ENCODE data around the gene IMPG2. TPM values are rescaled to one million over a fixed set of nuclear protein-coding genes. Genes with fewer than 3 reads are reported as not detected.

IMPG2 gene
- total RNA-seq, 1 experiment from 2014 or later = 0.13 TPM

DNA sequence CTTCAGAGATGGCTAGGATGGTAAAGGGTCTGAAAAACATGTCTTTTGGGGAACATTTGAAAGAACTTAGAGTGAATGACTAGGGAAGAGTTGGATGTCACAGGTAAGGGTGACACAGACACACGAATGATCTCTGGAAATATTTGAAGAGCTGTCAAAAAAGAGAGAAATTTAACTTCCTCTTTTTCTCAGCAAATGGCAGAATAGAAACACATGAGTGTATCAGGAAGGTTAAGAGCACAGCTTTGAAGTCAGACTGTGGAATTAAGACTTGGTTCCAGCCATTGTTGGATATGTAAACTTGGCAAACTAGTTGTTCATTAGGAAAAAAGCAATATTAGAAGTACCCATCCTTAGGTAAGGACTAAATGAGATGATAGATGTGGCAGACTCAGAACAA lies 117.7 kb downstream of the IMPG2 start:
- peaks cover 8% of the 10 kb centered on the region for H3K4me1 ChIP-seq (ENCODE audit: insufficient read depth, low read length, poor library complexity, severe bottlenecking)
- H3K27me3 ChIP-seq (replicated peaks; ENCODE audit: insufficient read depth, low read depth, low read length, poor library complexity) = no peaks in the 10 kb centered on the region
- TF ChIP-seq EZH2 (IDR thresholded peaks at IDR 0.05; ENCODE audit: borderline replicate concordance, low read depth, low read length, poor library complexity, severe bottlenecking) (no peak), CTCF (conservative IDR thresholded peaks at IDR 0.05; ENCODE audit: low read depth, low read length) (no peak)
- H3K4me3 ChIP-seq (ENCODE audit: low read depth, low read length, poor library complexity, severe bottlenecking) = no peak overlapping the region
- ChIA-PET CTCF (no interaction called here), POLR2A (ENCODE audit: low non-redundant PET) (no interaction called here)
- H3K27ac ChIP-seq (ENCODE audit: low read depth, low read length, poor library complexity, severe bottlenecking) = no peak overlapping the region
- H3K9me3 ChIP-seq (ENCODE audit: low read depth, low read length, poor library complexity, severe bottlenecking) = no peaks in the 10 kb centered on the region
- intact Hi-C loops (cut with micrococcal nuclease; ENCODE audit: unreplicated experiment) = no loop called here
- DNase-seq (ENCODE audit: low spot score) = no peak
- no TSS peak for BruUV-seq (replicated peaks)
- H3K36me3 ChIP-seq (ENCODE audit: insufficient read depth, low read length, poor library complexity, severe bottlenecking) = no peaks in the 10 kb centered on the region

GRCh38 chr3:101200461-101200860 lies 119.9 kb downstream of the IMPG2 start:
- TF ChIP-seq EZH2 (IDR thresholded peaks at IDR 0.05; ENCODE audit: borderline replicate concordance, low read depth, low read length, poor library complexity, severe bottlenecking) = no peak
- no peak for TF ChIP-seq CTCF (conservative IDR thresholded peaks at IDR 0.05; ENCODE audit: low read depth, low read length)
- Histone ChIP-seq H3K27ac (ENCODE audit: low read depth, low read length, poor library complexity, severe bottlenecking) (no peak overlapping the region), H3K9me3 (ENCODE audit: low read depth, low read length, poor library complexity, severe bottlenecking) (no peaks in the 10 kb centered on the region), H3K4me1 (ENCODE audit: insufficient read depth, low read length, poor library complexity, severe bottlenecking) (peaks cover 29% of the 10 kb centered on the region), H3K4me3 (ENCODE audit: low read depth, low read length, poor library complexity, severe bottlenecking) (no peak overlapping the region), H3K27me3 (replicated peaks; ENCODE audit: insufficient read depth, low read depth, low read length, poor library complexity) (no peaks in the 10 kb centered on the region), H3K36me3 (ENCODE audit: insufficient read depth, low read length, poor library complexity, severe bottlenecking) (no peaks in the 10 kb centered on the region)
- DNase-seq (ENCODE audit: low spot score) = peak; percentile 9
- no TSS peak for BruUV-seq (replicated peaks)
- ChIA-PET CTCF (interaction anchor here (1.0 kb wide), 1 partner anchor 181 kb away, joined by 3 read pairs; no protein-coding TSS in a partner anchor), POLR2A (ENCODE audit: low non-redundant PET) (no interaction called here)
- intact Hi-C loops (cut with micrococcal nuclease; ENCODE audit: unreplicated experiment) = no loop called here

DNA sequence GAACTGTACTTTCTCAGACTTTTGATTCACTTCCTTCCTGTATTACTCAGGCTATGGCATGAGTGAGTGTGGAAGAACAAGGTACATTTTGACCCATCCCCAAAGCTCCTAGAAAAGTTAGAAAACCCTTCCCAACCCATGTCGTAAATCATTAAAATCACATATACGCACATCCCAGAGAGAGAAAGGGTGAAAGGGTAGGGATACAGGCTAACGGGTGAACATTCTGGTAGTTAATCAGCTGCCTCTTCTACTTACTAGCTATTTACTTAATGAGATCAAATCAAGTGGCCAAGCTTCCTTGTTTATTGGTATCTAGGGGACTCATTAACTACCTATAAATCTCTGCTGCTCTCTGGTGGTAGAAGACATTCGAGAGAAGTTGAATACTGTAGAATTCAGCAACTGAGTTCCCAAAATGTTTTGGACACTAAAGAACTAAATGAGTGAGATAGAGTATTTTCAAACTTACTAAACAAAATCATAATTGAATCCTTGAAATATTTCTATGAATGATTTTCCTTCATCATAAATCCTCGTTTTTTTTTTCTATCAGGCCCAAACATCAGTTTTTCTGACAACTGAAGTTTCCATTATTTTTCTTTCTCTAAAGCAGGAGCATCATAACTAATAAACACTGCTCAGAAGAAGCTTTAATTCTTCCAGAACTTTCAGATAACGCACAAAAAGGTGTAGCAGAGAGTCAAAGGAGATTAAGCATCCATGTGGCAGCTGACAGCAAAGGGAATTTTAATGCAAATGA lies 124.2 kb downstream of the IMPG2 start:
- H3K9me3 ChIP-seq (ENCODE audit: low read depth, low read length, poor library complexity, severe bottlenecking) = no peaks in the 10 kb centered on the region
- H3K4me3 ChIP-seq (ENCODE audit: low read depth, low read length, poor library complexity, severe bottlenecking) = no peak overlapping the region
- H3K36me3 ChIP-seq (ENCODE audit: insufficient read depth, low read length, poor library complexity, severe bottlenecking) = no peaks in the 10 kb centered on the region
- peaks cover 31% of the 10 kb centered on the region for H3K4me1 ChIP-seq (ENCODE audit: insufficient read depth, low read length, poor library complexity, severe bottlenecking)
- intact Hi-C loops (cut with micrococcal nuclease; ENCODE audit: unreplicated experiment) = loop anchor here (1.0 to 10.0 kb wide), 8 partner anchors 125 to 879 kb away; partner anchors contain the start of gene ADGRG7
- no TSS peak for BruUV-seq (replicated peaks)
- peak; percentile 82 for DNase-seq (ENCODE audit: low spot score)
- CTCF ChIA-PET = interaction anchor here (0.5 to 1.8 kb wide), 11 partner anchors 10 to 778 kb away, joined by 3 to 20 read pairs (median 4); no protein-coding TSS in a partner anchor
- peak; percentile 68 for TF ChIP-seq CTCF (conservative IDR thresholded peaks at IDR 0.05; ENCODE audit: low read depth, low read length)
- TF ChIP-seq EZH2 (IDR thresholded peaks at IDR 0.05; ENCODE audit: borderline replicate concordance, low read depth, low read length, poor library complexity, severe bottlenecking) = no peak
- peak overlapping the region; percentile 35 for H3K27ac ChIP-seq (ENCODE audit: low read depth, low read length, poor library complexity, severe bottlenecking)
- no peaks in the 10 kb centered on the region for H3K27me3 ChIP-seq (replicated peaks; ENCODE audit: insufficient read depth, low read depth, low read length, poor library complexity)
- POLR2A ChIA-PET (ENCODE audit: low non-redundant PET) = no interaction called here

All from A673 (cell line).